Measurements from ENCODE around the gene TMEM18.
"Not testable (repeated sequence)": the region's sequence is repeated elsewhere in the genome, so short reads cannot be mapped to it uniquely, and the experiment has no call there.

Gene TMEM18

GRCh38 chr2:677056-677958 is at the start of gene TMEM18:
TSS of gene TMEM18 (minus strand) at chr2:677406. CDS start at chr2:677345, 61 bp downstream.
- DNase-seq (ENCODE audit: low spot score): peak; percentile 97

- no peak for DNase-seq (ENCODE audit: low spot score)
Measured at GRCh38 chr2:726169-726568, 49.0 kb upstream of the TMEM18 start.

- no peak for DNase-seq (ENCODE audit: low spot score)
Measured at GRCh38 chr2:725468-725867, 48.3 kb upstream of the TMEM18 start.

GRCh38 chr2:723761-724160 is 46.6 kb upstream of the TMEM18 start:
- no peak for DNase-seq (ENCODE audit: low spot score)

GRCh38 chr2:720842-721241 is 43.6 kb upstream of the TMEM18 start:
- no peak for DNase-seq (ENCODE audit: low spot score)

- DNase-seq (ENCODE audit: low spot score): no peak
Measured at GRCh38 chr2:719734-720133, 42.5 kb upstream of the TMEM18 start.

GRCh38 chr2:719191-719590 is 42.0 kb upstream of the TMEM18 start:
- no peak for DNase-seq (ENCODE audit: low spot score)

GRCh38 chr2:717661-718060 is 40.5 kb upstream of the TMEM18 start:
- no peak for DNase-seq (ENCODE audit: low spot score)

- no peak for DNase-seq (ENCODE audit: low spot score)
Measured at GRCh38 chr2:715854-716560, 38.8 kb upstream of the TMEM18 start.

- no peak for DNase-seq (ENCODE audit: low spot score)
Measured at GRCh38 chr2:715038-715437, 37.8 kb upstream of the TMEM18 start.

- DNase-seq (ENCODE audit: low spot score): peak; percentile 65
Measured at GRCh38 chr2:714005-714741, 37.0 kb upstream of the TMEM18 start.

- DNase-seq (ENCODE audit: low spot score): no peak
Measured at GRCh38 chr2:710867-711665, 33.9 kb upstream of the TMEM18 start.

- DNase-seq (ENCODE audit: low spot score): no peak
Measured at GRCh38 chr2:709138-709765, 32.0 kb upstream of the TMEM18 start.

GRCh38 chr2:708667-709066 is 31.5 kb upstream of the TMEM18 start:
- no peak for DNase-seq (ENCODE audit: low spot score)

- no peak for DNase-seq (ENCODE audit: low spot score)
Measured at GRCh38 chr2:705971-706511, 28.8 kb upstream of the TMEM18 start.

- DNase-seq (ENCODE audit: low spot score): not testable (repeated sequence)
Measured at GRCh38 chr2:702765-703164, 25.6 kb upstream of the TMEM18 start.

GRCh38 chr2:696999-697627 is 19.9 kb upstream of the TMEM18 start:
- no peak for DNase-seq (ENCODE audit: low spot score)

GRCh38 chr2:696463-696862 is 19.3 kb upstream of the TMEM18 start:
- peak; percentile 37 for DNase-seq (ENCODE audit: low spot score)

GRCh38 chr2:694906-695510 is 17.8 kb upstream of the TMEM18 start:
- DNase-seq (ENCODE audit: low spot score): peak; percentile 35

- no peak for DNase-seq (ENCODE audit: low spot score)
Measured at GRCh38 chr2:694174-694573, 17.0 kb upstream of the TMEM18 start.

Measured in pons (tissue), 1 donor.